Putamen (tissue), 1 donor: ENCODE measurements around the gene CAMKMT.
A peak's percentile ranks its signal among the peaks of the same experiment; 100 is the strongest.

Experiments used
- DNase-seq: peaks from one replicate; pipeline ENCODE4 v3.0.0-alpha.2; 2016; ENCODE audit warnings: low spot score

CAMKMT gene

GRCh38 chr2:44649381-44649780 lies 287.6 kb downstream of the CAMKMT start:
- DNase-seq: peak; percentile 30

GRCh38 chr2:44650796-44651195 lies 289.0 kb downstream of the CAMKMT start:
- DNase-seq: no peak

- DNase-seq: no peak
Measured at GRCh38 chr2:44651974-44652373, 290.2 kb downstream of the CAMKMT start.

- DNase-seq: no peak
Measured at GRCh38 chr2:44652701-44653100, 291.0 kb downstream of the CAMKMT start.

- no peak for DNase-seq
Measured at GRCh38 chr2:44655401-44655864, 293.7 kb downstream of the CAMKMT start.

- no peak for DNase-seq
Measured at GRCh38 chr2:44656460-44656859, 294.7 kb downstream of the CAMKMT start.

- DNase-seq: no peak
Measured at GRCh38 chr2:44663471-44664073, 301.8 kb downstream of the CAMKMT start.

GRCh38 chr2:44668336-44668735 lies 306.6 kb downstream of the CAMKMT start:
- no peak for DNase-seq

GRCh38 chr2:44671276-44671675 lies 309.5 kb downstream of the CAMKMT start:
- DNase-seq: no peak

- no peak for DNase-seq
Measured at GRCh38 chr2:44671916-44672315, 310.2 kb downstream of the CAMKMT start.

- no peak for DNase-seq
Measured at GRCh38 chr2:44672431-44672830, 310.7 kb downstream of the CAMKMT start.

- no peak for DNase-seq
Measured at GRCh38 chr2:44674473-44675284, 312.9 kb downstream of the CAMKMT start.

- DNase-seq: no peak
Measured at GRCh38 chr2:44676379-44676778, 314.6 kb downstream of the CAMKMT start.

GRCh38 chr2:44679584-44679983 lies 317.8 kb downstream of the CAMKMT start:
- no peak for DNase-seq

GRCh38 chr2:44679990-44680389 lies 318.2 kb downstream of the CAMKMT start:
- no peak for DNase-seq

- no peak for DNase-seq
Measured at GRCh38 chr2:44680424-44680971, 318.8 kb downstream of the CAMKMT start.

GRCh38 chr2:44680983-44681531 lies 319.3 kb downstream of the CAMKMT start:
- DNase-seq: no peak

GRCh38 chr2:44682459-44682858 lies 320.7 kb downstream of the CAMKMT start:
- DNase-seq: no peak

GRCh38 chr2:44684559-44684958 lies 322.8 kb downstream of the CAMKMT start:
- DNase-seq: no peak

- no peak for DNase-seq
Measured at GRCh38 chr2:44686561-44686960, 324.8 kb downstream of the CAMKMT start.

GRCh38 chr2:44687686-44688455 lies 326.1 kb downstream of the CAMKMT start:
- no peak for DNase-seq

- DNase-seq: no peak
Measured at GRCh38 chr2:44688456-44689124, 326.8 kb downstream of the CAMKMT start.
